ENCODE results near the gene SH3BGRL. TPM values are rescaled to one million over a fixed set of nuclear protein-coding genes. Genes with fewer than 3 reads are reported as not detected.

Gene SH3BGRL
- total RNA-seq, 6 experiments from 2014 or later: 12.4 to 35.3 (median 23.5) TPM

DNA sequence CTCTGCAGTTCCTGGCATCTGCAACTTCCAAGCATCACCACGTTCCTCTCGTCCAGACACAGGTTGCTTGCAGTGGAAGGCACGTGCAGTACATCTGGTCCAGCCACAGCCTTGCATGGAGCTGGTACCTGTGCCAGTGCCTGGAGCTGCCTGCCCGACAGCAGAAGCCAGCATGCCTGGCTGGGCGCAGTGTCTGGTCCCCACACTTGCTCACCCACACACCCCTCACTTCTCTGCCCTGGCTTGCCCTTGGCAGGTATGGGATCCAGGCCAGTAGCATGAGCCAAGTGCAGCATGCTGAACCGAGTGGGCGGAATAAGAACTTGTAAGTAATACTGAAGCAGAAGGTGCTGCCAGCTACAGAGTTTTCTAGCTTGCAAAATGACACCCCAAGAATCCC, 39.9 kb downstream of the SH3BGRL start:
- Histone ChIP-seq H3K4me3 (no peak overlapping the region), H3K9me3 (no peaks in the 10 kb centered on the region), H3K36me3 (no peaks in the 10 kb centered on the region), H3K4me1 (no peaks in the 10 kb centered on the region), H3K27me3 (no peaks in the 10 kb centered on the region), H3K27ac (no peak overlapping the region)
- DNase-seq (no peak), ATAC-seq (no peak)
- intact Hi-C loops (cut with DNase I): no loop called here
- TF ChIP-seq, protein P1, sequence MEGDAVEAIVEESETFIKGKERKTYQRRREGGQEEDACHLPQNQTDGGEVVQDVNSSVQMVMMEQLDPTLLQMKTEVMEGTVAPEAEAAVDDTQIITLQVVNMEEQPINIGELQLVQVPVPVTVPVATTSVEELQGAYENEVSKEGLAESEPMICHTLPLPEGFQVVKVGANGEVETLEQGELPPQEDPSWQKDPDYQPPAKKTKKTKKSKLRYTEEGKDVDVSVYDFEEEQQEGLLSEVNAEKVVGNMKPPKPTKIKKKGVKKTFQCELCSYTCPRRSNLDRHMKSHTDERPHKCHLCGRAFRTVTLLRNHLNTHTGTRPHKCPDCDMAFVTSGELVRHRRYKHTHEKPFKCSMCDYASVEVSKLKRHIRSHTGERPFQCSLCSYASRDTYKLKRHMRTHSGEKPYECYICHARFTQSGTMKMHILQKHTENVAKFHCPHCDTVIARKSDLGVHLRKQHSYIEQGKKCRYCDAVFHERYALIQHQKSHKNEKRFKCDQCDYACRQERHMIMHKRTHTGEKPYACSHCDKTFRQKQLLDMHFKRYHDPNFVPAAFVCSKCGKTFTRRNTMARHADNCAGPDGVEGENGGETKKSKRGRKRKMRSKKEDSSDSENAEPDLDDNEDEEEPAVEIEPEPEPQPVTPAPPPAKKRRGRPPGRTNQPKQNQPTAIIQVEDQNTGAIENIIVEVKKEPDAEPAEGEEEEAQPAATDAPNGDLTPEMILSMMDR (IDR thresholded peaks at IDR 0.05): no peak
- no peak for TF ChIP-seq POLR2A (IDR thresholded peaks at IDR 0.05)
- WGBS (ENCODE audit: insufficient coverage, low coverage, low lambda C conversion rate, missing lambda C conversion rate): 79% methylated on average over 6 of the region's 7 CpGs

DNA sequence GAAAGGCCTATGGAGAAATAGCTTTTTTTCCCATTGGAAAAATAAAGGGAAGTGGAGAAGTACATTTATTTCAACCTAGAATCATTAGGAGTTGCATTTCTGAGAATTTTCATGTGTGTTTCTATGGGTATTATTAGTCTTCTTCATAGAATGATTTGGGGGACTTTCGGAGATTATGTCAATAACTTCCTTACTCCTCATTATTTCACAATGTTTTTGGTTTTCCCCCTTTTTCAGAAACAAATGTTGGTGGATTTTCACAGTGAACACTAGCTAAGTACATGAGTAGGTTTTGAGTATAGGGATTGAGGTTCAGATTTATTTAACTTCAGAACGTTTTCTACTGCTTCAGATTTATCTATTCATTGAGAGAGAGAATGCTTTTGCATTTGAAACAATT, 54.0 kb downstream of the SH3BGRL start:
- WGBS (ENCODE audit: insufficient coverage, low coverage, low lambda C conversion rate, missing lambda C conversion rate): 43% methylated on average over 2 of the region's 2 CpGs
- H3K36me3 ChIP-seq: no peaks in the 10 kb centered on the region
- no peaks in the 10 kb centered on the region for H3K4me1 ChIP-seq
- DNase-seq: no peak
- H3K27ac ChIP-seq: no peak overlapping the region
- H3K27me3 ChIP-seq: no peaks in the 10 kb centered on the region
- H3K9me3 ChIP-seq: no peaks in the 10 kb centered on the region
- H3K4me3 ChIP-seq: no peak overlapping the region
- ATAC-seq: no peak
- TF ChIP-seq POLR2A (IDR thresholded peaks at IDR 0.05): no peak
- TF ChIP-seq, protein P1 (IDR thresholded peaks at IDR 0.05): no peak
- intact Hi-C loops (cut with DNase I): no loop called here

DNA sequence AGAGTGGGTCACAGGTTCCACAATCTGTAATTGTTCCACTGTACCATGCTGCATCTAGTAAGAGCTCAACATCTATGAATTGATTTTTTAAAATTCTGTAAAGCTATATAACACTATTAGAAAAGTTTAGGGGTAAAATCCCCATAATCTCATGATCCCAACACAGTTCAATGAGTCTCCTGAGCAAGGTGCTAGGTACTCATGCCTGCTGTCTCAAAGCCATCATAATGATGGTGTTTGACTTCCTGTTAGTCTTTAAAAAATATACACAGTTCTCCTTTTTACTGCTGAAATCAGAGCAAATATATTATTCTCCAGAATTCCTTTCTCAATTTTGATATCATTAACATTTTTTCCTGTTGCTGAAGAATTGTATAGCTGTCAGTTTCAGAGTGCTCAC, 55.9 kb downstream of the SH3BGRL start:
- Histone ChIP-seq H3K4me3 (no peak overlapping the region), H3K27ac (no peak overlapping the region), H3K36me3 (no peaks in the 10 kb centered on the region), H3K4me1 (no peaks in the 10 kb centered on the region), H3K9me3 (no peaks in the 10 kb centered on the region), H3K27me3 (no peaks in the 10 kb centered on the region)
- ATAC-seq (no peak), DNase-seq (no peak)
- TF ChIP-seq POLR2A (IDR thresholded peaks at IDR 0.05): no peak
- TF ChIP-seq, protein P1 (IDR thresholded peaks at IDR 0.05): no peak
- intact Hi-C loops (cut with DNase I): no loop called here

DNA sequence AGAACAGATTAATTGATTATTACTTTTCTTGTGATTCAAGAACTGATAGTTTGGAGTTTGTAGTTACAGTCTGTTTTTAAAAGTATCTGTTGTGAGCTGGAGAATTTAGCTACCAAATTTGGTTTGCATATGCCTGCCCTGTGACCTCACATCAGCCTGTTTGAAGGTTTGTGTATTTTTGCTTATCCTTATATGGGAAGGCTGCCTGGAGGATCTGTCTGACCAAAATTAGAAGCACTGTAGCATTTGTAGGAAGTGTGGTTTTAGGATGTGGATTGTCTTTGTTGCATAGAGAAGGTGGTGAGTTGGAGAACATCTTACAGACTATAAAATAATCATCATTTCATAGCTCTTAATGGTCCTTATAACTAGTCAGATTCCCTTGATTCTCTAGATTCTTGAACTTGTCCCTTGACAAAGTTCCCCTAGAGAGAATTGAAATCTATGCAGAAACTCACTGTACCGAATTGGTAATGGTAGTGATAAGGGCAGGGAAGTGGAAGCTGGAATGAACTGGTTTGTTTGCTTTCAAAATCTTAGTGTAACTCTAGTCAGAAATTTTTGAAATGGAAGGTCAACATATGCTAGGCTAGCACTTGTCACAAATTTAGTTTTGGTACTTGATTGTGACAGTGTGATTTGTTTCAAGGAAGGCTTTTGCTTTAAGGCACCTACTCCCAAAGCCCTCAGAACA, 57.3 kb downstream of the SH3BGRL start:
- WGBS (ENCODE audit: insufficient coverage, low coverage, low lambda C conversion rate, missing lambda C conversion rate): 36% methylated on average over 1 of the region's 1 CpG
- no peak overlapping the region for H3K27ac ChIP-seq
- H3K4me3 ChIP-seq: no peak overlapping the region
- no peak for ATAC-seq
- intact Hi-C loops (cut with DNase I): no loop called here
- no peaks in the 10 kb centered on the region for H3K36me3 ChIP-seq
- H3K4me1 ChIP-seq: no peaks in the 10 kb centered on the region
- H3K27me3 ChIP-seq: no peaks in the 10 kb centered on the region
- no peak for DNase-seq
- TF ChIP-seq, protein P1 (IDR thresholded peaks at IDR 0.05): no peak
- TF ChIP-seq POLR2A (IDR thresholded peaks at IDR 0.05): no peak
- H3K9me3 ChIP-seq: no peaks in the 10 kb centered on the region

Measured in right lobe of liver (tissue), 6 donors.